ENCODE data around the gene URAD.

URAD gene

GRCh38 chr13:27980280-27980998 lies 8.1 kb downstream of the URAD start:
- no peak for TF ChIP-seq CTCF (IDR thresholded peaks at IDR 0.05; ENCODE audit: low read depth, low read length, missing control alignments)
- DNase-seq (ENCODE audit: low read depth), result no peak
- no peak overlapping the region for H3K4me3 ChIP-seq (ENCODE audit: low read depth, low read length)

- no peak for DNase-seq (ENCODE audit: low read depth)
- no peak for TF ChIP-seq CTCF (IDR thresholded peaks at IDR 0.05; ENCODE audit: low read depth, low read length, missing control alignments)
- no peak overlapping the region for H3K4me3 ChIP-seq (ENCODE audit: low read depth, low read length)
Measured at GRCh38 chr13:27979765-27980279, 8.7 kb downstream of the URAD start.

GRCh38 chr13:27979001-27979643 lies 9.4 kb downstream of the URAD start:
- H3K4me3 ChIP-seq (ENCODE audit: low read depth, low read length), result no peak overlapping the region
- no peak for DNase-seq (ENCODE audit: low read depth)
- no peak for TF ChIP-seq CTCF (IDR thresholded peaks at IDR 0.05; ENCODE audit: low read depth, low read length, missing control alignments)

- H3K4me3 ChIP-seq (ENCODE audit: low read depth, low read length), result no peak overlapping the region
- DNase-seq (ENCODE audit: low read depth), result no peak
- no peak for TF ChIP-seq CTCF (IDR thresholded peaks at IDR 0.05; ENCODE audit: low read depth, low read length, missing control alignments)
Measured at GRCh38 chr13:27978301-27978968, 10.1 kb downstream of the URAD start.

GRCh38 chr13:27977476-27978300 lies 10.8 kb downstream of the URAD start:
- no peak overlapping the region for H3K4me3 ChIP-seq (ENCODE audit: low read depth, low read length)
- no peak for TF ChIP-seq CTCF (IDR thresholded peaks at IDR 0.05; ENCODE audit: low read depth, low read length, missing control alignments)
- DNase-seq (ENCODE audit: low read depth), result no peak

- no peak for DNase-seq (ENCODE audit: low read depth)
- no peak for TF ChIP-seq CTCF (IDR thresholded peaks at IDR 0.05; ENCODE audit: low read depth, low read length, missing control alignments)
- H3K4me3 ChIP-seq (ENCODE audit: low read depth, low read length), result no peak overlapping the region
Measured at GRCh38 chr13:27976362-27977091, 12.0 kb downstream of the URAD start.
